Fibroblast of upper back skin (primary cell): ENCODE results near the gene GRAMD1C.
A peak's percentile ranks its signal among the peaks of the same experiment; 100 is the strongest.

Source experiments
- DNase-seq: peaks from one replicate; pipeline ENCODE4 v3.0.0-alpha.2; 2013

Gene GRAMD1C

DNA sequence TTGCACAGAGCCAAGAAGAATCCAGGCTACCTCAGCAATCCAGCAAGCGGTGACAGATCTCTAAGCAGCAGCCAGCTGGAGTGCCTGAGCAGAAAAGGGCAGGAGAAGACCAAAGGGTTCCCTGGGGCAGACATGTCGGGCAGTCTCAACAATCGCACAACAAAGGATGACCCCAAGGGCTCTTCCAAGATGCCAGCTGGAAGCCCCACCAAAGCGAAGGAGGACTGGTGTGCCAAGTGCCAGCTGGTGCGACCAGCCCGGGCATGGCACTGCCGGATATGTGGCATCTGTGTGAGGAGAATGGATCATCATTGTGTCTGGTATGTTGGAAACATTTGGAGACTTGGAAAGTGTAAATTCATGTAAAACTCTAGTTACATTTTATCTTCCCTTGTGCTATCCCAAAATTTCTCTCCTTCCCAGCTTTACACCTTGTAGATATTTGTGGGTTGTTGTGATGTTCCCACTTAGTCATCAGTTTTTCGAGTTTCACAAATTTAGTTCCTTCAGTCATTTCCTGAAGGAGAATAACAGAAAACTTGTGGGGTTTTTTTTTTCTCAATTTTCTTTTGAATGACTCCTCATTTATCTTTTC is 115.6 kb downstream of the GRAMD1C start:
- DNase-seq: no peak

GRCh38 chr3:113963879-113964278 is 125.3 kb downstream of the GRAMD1C start:
- DNase-seq: no peak

DNA sequence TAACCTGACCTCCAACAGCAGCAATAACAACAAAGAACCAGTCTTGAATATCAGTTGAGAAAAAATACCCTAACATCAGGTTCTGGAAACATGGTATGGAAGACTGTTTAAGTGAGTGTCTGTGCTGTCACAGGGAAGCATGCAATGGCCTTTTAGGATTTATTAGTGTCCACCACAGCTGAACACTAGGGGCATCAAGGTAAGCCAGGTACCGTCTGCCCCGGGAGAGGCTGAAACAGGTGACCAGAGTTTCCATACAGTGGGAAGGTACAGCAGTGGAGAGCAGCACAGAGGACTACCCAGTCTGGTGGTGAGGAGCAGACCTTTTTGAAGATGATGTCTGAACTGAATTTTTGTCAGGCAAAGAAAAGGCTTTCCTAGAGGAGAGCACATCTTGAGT is 127.6 kb downstream of the GRAMD1C start:
- DNase-seq: no peak

- DNase-seq: peak; percentile 5
These were observed 130.4 kb downstream of the GRAMD1C start for GRCh38 chr3:113968986-113969385.

DNA sequence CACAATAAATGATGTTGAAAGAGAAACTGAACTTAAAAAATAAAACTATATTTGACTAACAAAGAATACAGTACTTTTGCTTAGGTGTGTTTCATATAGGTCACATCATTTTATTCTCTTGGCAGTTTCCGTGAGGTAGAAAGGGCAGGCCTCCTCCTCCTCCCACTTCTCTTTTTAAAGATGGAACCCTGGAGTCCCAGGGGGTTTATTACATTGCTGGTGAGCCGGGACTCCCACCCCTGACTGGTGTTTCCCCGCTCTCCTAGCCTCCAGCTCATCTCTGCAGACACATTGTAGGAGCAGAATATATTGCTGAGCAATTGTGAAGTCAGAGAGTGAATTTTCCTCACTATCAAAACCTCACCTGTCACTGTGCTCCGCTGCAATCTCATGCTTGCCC is 139.2 kb downstream of the GRAMD1C start:
- DNase-seq: no peak

- no peak for DNase-seq
These were observed 141.3 kb downstream of the GRAMD1C start for GRCh38 chr3:113979916-113980315.

DNA sequence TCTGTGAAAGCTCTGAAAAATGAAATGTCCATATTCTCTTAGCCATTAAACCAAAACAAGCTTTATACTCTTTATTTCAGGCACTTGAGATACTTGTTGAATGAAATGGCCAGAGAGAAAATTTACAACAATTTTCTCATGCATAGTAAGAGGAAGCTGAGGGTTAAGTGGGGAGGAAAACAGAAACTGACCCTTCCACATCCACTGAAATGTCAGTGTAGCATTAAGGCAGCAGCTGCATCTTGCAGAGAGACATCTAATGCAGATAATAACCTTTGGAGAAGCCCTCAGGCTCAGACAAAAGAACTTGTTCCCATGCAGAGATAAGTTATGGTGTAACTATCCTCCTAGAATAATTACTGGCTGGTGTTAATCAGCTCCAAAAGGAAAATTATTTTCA is 143.2 kb downstream of the GRAMD1C start:
- DNase-seq: no peak

DNA sequence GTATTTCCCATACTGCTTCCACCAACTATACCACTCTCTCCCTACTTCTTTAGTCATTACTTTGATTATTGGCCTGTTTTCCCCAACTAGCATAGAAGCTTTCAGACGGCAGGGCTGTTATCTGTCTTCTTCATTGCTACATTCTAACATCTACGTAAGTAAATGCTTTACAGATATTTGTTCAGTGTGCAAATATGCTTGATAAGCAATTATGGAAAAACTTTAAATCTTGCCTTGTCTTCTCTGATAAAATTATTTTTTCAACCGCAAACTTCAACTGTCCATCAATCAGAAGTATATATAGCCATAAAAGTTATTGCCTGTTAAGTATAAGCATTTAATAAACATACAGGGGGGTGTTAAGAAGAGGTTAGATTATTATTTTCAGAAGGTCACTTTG is 145.0 kb downstream of the GRAMD1C start:
- DNase-seq: no peak

DNA sequence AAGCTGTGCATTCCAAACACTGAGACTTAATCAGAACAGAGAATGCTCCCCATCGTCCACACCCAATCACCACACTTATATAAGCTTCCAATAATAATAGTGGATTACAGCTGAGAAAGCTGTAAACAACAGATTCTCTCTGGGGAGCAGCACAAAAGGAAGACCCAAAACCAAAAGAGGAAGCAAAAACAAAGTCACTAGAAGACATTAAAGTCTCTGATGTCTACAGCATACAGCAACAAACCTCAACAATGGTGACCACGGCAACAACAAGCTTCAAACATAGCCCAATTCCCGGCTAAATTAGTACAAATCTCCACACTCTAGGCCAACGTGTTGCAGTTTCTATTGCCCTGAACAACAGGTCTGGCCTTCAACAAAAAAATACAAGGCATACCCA is 147.0 kb downstream of the GRAMD1C start:
- no peak for DNase-seq
